ENCODE data around the gene C1orf21.

C1orf21 gene

GRCh38 chr1:184664661-184665060 is 277.8 kb downstream of the C1orf21 start:
- TF ChIP-seq, protein P1, sequence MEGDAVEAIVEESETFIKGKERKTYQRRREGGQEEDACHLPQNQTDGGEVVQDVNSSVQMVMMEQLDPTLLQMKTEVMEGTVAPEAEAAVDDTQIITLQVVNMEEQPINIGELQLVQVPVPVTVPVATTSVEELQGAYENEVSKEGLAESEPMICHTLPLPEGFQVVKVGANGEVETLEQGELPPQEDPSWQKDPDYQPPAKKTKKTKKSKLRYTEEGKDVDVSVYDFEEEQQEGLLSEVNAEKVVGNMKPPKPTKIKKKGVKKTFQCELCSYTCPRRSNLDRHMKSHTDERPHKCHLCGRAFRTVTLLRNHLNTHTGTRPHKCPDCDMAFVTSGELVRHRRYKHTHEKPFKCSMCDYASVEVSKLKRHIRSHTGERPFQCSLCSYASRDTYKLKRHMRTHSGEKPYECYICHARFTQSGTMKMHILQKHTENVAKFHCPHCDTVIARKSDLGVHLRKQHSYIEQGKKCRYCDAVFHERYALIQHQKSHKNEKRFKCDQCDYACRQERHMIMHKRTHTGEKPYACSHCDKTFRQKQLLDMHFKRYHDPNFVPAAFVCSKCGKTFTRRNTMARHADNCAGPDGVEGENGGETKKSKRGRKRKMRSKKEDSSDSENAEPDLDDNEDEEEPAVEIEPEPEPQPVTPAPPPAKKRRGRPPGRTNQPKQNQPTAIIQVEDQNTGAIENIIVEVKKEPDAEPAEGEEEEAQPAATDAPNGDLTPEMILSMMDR (IDR thresholded peaks at IDR 0.05; ENCODE audit: low read depth, low read length) = no peak
- DNase-seq (ENCODE audit: extremely low read depth, low read depth) = no peak

- TF ChIP-seq, protein P1 (IDR thresholded peaks at IDR 0.05; ENCODE audit: low read depth, low read length) = no peak
- DNase-seq (ENCODE audit: extremely low read depth, low read depth) = no peak
Measured at GRCh38 chr1:184665360-184665759, 278.5 kb downstream of the C1orf21 start.

DNA sequence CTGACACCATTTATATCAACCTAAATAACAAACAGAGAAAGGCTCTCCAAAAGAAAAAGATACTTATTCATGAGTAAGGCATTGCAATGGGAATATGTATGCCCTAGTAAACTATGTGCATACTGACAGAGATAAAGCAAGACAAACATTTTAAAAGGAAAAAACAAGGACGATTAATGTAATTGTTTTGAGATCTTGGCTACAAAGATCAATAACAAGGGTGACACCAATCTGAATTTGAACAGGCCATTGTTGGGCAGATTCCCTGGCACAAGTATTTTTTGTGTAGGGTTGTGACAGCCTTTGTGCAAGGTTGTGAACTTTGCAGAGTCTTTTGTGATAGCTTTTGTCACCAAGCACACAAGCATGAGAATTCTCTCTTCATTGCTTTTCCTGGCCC is 282.6 kb downstream of the C1orf21 start:
- TF ChIP-seq, protein P1 (IDR thresholded peaks at IDR 0.05; ENCODE audit: low read depth, low read length) = no peak
- DNase-seq (ENCODE audit: extremely low read depth, low read depth) = no peak

DNA sequence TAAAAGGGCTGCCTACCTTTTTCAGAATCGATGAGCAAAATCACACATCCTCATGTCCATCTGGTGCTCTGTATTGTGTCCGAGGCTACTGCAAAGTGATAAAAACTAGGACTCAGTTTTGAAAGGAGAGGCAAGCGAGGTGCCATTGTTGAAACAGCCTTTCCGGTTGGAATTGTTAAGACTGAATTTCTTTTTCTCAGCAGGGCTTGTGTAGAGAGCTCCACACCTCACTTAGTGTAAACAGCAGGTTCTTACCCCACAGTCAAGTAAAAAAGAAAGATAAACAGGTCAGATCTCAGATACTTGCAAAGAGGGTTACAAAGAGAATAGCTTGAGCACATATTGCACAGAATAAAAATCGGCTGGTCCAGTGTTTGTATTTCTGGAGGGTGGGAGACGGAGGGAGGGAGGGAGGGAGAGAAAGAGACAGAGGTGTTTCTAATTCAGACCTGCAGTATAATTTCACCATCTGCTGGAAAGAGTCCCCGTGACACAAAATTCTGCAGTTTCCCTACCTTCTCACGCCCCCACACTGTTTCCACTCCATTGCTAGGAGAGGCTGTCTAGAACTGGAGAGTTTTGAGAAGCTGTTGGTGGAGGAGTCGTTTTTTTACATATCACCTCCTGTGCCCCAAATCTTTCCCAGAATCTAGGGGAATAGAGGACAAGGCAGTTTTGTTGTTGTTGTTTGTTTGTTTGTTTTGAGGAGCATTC is 285.3 kb downstream of the C1orf21 start:
- TF ChIP-seq, protein P1 (IDR thresholded peaks at IDR 0.05; ENCODE audit: low read depth, low read length) = no peak
- DNase-seq (ENCODE audit: extremely low read depth, low read depth) = no peak

DNA sequence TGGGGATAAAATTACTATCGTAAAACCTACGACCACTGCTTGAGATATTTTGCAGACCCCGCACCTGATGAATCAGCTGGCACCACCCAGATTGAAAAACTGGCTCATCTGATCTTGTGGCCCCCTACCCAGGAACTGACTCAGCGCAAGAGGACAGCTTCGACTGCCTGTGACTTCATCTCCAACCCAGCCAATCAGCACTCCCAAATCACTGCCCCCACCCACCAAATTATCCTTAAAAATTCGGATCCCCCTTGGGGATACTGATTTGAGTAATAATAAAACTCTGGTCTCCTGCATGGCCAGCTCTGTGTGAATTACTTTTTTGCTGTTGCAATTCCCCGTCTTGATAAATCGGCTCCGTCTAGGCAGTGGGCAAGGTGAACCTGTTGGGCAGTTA is 286.5 kb downstream of the C1orf21 start:
- no peak for DNase-seq (ENCODE audit: extremely low read depth, low read depth)
- TF ChIP-seq, protein P1 (IDR thresholded peaks at IDR 0.05; ENCODE audit: low read depth, low read length) = no peak

- TF ChIP-seq, protein P1 (IDR thresholded peaks at IDR 0.05; ENCODE audit: low read depth, low read length) = no peak
- DNase-seq (ENCODE audit: extremely low read depth, low read depth) = no peak
Measured at GRCh38 chr1:184677344-184677743, 290.5 kb downstream of the C1orf21 start.
